LHCN-M2 (cell line): ENCODE data around the gene ITPKB. TPM values are rescaled to one million over a fixed set of nuclear protein-coding genes. Genes with fewer than 3 reads are reported as not detected.
"Not testable (repeated sequence)": the region's sequence is repeated elsewhere in the genome, so short reads cannot be mapped to it uniquely, and the experiment has no call there.

Experiments used
- DNase-seq: peaks from one replicate; pipeline ENCODE4 v3.0.0-alpha.2; 2012; ENCODE audit warnings: low read depth
- polyA plus RNA-seq: library from polyadenylated mRNA; unstranded; fragments of >200 nt; gene quantifications from one replicate; pipeline ENCODE4 v1.2.1, GENCODE V29; 2012; ENCODE audit warnings: missing spikeins
- total RNA-seq: library from RNA; depleted of rRNA; stranded (reverse); fragments of >200 nt; gene quantifications from 2 replicates; pipeline ENCODE4 v1.2.3, GENCODE V29; 2014; rRNA removed

Gene ITPKB
- 0.19 and 0.40 TPM in 2 replicates for total RNA-seq
- polyA plus RNA-seq: 0.35 TPM

DNA sequence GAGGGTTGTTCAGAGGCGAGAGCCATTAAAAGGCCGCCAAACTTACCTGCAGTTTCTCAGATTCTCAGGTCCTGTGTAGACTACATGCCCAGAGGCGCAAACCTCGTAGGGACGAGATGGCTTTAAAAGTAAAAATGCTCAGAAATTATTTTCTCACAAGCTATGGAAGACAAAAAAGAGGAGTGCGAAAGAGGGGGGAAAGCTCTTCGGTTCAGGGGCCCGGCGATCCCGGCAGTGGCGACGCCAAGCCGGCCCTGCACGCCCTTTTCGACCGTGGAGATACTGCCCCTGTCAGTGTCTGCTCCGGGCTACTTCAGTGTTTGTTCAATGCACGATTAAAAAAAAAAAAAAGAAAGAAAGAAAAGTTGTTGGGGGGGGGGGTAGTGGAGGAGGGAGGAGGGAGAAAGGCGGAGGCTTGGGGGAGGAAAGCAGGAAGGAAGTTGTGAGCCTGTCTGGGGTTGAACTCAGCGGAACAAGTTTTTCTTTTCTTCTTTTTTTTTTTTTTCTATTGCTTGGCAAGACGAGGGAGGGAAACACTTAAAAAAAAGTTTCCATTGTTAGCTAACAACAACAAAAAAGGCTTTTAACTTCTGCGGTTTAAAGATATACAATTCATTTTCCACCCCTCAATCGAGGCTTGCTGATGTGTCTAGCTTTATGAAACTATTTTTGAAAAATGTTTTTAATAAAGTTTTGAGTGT, at the start of gene ITPKB:
ITPKB (minus strand) TSS at position 288 of the 701 bp plus-strand sequence. CDS start 1,824 bp downstream, outside the sequence.
- peak; percentile 15 for DNase-seq

GRCh38 chr1:226787638-226788037, 48.6 kb upstream of the ITPKB start:
- DNase-seq: no peak

- no peak for DNase-seq
Observed at GRCh38 chr1:226787071-226787470, 48.0 kb upstream of the ITPKB start.

DNA sequence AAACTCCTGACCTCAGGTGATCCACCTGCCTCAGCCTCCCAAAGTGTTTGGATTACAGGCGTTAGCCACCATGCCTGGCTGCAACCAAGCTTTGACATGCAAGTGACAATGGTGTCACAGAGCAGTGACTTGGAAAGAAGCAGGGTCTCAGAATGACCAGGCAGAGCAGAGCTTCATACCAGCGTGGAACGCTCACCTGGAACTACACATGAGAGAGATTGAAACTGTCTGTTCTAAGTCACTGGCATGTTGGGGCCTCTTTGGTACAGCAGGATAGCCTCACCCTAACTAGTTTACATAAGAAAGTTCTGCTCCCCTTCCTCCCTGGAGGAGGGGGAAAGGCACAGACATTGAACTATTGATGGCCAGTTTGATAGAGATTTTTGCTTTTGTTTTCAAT, 47.5 kb upstream of the ITPKB start:
- DNase-seq: no peak

DNA sequence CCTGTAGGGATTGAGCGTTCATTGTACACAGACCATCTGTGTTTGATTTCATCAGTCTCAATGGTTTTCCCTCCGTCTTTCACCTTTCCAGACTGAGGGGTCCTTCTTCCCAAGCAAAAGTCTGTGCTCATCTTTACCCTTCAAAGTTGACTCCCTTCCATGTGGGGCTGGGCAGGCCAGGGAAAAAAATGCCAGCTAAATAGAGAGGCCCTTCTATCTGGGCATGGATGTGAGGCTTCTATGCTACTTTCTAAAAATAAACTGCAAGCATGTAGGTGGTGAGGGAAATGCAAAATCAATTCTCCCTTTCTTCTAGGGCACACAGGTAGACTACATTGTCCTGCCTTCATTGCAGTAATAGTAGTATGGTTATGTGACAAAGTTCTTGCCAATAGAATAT, 46.7 kb upstream of the ITPKB start:
- no peak for DNase-seq

GRCh38 chr1:226784081-226785049, 45.3 kb upstream of the ITPKB start:
- DNase-seq: peak; percentile 79

DNA sequence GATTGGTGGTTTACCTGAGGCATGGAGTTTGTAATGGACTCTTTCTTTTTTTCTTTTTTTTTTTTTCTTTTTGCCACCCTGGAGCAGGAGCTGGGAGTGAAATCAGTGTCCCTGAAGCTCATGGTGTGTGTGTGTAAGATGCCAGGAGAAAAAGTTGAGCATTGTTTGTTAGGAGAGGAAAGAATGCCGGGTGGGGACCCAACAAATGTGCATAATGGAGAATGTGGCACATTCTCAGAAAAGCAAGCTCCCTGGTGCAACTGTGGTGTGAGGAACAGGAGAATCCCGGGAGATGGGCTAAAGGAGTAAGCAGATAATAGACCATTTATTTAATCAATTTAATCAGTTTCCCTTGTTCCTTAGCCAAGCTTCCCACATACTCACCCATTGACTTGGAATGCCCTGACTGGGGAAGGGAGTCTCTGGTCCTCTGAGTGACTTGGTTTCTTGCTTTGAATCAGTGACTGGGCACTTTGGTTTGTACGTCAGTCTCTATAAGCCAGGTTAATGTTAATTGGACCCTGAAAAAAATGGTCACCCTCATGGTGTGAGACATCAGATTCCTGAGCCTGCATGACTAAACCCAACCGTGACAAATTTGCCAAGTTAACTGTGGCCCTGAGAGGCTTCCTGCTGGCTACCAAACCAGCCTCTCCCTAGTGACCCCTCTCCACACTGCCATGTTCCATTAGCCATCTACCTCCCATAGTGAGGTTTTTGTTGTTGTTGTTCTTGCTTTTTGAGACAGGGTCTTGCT, 43.9 kb upstream of the ITPKB start:
- DNase-seq: no peak

GRCh38 chr1:226781937-226782609, 43.0 kb upstream of the ITPKB start:
- DNase-seq: no peak

- DNase-seq: peak; percentile 2
Observed at GRCh38 chr1:226779561-226779960, 40.5 kb upstream of the ITPKB start.

DNA sequence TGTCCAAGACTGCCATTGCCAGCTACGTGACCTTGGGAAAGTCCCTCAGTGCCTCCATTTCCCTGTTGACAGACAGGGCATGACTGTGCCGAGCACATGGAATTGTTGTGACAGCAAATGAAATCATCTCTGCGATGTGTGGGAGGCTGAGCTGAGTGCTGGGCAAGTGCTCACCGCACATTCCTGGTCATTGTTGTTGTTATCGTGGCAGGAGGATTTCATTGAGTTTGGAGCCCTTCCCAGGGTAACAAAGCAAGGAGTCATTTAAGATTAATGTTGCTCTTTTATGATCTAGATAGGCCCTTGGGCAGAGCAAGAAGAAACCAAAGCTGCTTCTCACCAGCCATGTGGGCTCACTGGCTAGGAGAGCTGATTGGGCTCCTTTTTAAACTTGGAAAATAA, 39.6 kb upstream of the ITPKB start:
- DNase-seq: peak; percentile 76

DNA sequence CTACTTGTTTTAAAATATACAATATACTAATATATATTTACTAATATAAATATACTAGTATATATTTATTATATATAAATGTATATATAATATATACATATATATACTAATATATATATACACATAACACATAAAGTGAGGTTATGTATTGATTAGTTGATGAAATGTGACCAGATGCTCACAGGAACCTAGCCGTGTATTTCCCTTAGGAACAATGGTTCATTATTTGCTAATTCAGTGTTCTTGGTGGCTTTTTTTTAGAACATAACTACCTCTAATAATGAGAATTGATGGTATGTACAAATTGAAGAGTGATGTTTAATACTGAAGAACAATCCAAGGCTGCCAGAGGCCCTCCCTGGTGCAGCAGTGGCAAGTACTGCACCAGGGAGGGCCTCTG, 37.9 kb upstream of the ITPKB start:
- DNase-seq: no peak

DNA sequence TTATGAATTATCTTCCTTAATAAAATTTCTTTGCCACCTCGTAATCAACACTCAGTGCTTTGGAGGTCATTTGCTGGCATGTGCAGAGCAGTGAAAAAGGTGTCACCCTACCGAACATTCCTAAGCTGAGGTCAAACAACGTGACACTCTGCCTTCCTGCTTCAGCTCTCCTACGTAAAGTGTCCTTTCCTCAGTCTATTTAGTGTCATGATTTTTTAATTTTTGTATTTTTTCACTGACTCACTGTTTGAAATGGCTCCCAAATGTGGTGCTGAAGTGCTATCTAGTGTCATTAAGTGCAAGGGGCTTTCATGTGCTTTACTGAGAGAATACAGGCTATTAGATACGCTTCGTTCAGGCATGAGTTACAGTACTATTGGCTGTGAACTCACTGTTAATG, 37.0 kb upstream of the ITPKB start:
- DNase-seq: no peak

GRCh38 chr1:226772446-226773139, 33.5 kb upstream of the ITPKB start:
- no peak for DNase-seq

GRCh38 chr1:226767170-226767569, 28.1 kb upstream of the ITPKB start:
- DNase-seq: not testable (repeated sequence)

DNA sequence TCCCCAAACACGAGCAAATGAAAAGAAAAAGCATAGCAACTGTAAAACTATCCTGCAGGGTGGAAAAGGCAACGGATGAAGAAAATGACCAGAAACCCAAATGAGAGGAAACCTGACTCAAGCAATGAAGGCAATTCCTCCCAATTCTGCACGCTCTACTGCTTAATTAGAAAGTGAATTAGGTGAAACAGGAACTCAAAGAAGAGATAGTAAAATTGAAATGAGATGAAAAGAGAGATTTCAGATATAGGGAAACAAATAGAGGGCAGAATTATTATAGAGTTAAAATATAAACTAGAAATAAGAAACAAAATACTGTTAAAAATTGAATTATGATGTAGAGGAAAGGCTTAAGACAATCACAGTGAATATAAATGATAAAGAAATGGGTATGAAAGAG, 27.5 kb upstream of the ITPKB start:
- no peak for DNase-seq

GRCh38 chr1:226764533-226764932, 25.5 kb upstream of the ITPKB start:
- DNase-seq: no peak

- peak; percentile 29 for DNase-seq
Observed at GRCh38 chr1:226763905-226764264, 24.8 kb upstream of the ITPKB start.

- no peak for DNase-seq
Observed at GRCh38 chr1:226762988-226763904, 24.2 kb upstream of the ITPKB start.

DNA sequence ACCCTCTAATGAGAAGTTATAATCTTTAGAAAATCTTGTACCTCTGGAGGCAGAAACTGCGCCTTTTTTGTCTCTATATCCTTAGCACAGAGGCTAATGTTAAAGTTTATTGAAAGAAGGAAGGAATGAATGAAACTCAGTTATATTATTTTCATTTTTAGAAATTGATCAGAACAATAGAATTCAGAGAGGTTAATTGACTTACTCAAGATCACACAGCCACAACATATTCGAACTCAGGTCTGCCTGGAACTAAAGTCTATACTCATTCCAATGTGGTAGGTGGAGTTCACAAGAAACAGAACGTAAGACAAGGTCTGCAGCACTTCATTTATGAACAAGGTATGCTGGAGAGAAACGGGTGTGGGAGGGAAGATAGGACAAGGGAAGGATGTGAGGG, 23.0 kb upstream of the ITPKB start:
- no peak for DNase-seq

DNA sequence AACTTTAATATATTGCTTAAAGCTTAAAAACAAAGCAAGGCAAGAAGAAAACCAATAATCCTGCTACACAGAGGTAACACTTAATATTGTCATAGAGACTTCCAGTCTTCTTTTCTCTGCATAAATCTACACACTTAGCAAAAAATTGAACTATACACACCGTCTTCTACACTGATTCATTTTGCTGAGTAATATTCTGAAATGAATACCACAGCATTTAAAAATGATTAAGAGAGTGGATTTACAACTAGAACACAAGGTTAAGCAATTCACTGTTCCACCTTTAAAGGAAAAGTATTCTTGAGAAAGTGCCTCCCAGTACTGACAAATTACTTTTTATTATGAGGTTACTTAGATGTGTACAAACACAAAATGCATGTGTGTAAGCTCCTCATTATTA, 22.2 kb upstream of the ITPKB start:
- DNase-seq: peak; percentile 11
